GM21528 (cell line): Measurements from ENCODE around the gene CDC73.
"Not testable (repeated sequence)": the region's sequence is repeated elsewhere in the genome, so short reads cannot be mapped to it uniquely, and the experiment has no call there.

Experiments
- ATAC-seq: cut with Tn5 transposase; IDR thresholded peaks from one replicate; pipeline ENCODE4 v1.9.1; 2021; ENCODE audit warnings: mild to moderate bottlenecking, moderate library complexity; ENCODE audit not compliant: unreplicated experiment, low FRiP score

CDC73 gene

GRCh38 chr1:193219391-193219790 is 97.6 kb downstream of the CDC73 start:
- ATAC-seq = no peak

DNA sequence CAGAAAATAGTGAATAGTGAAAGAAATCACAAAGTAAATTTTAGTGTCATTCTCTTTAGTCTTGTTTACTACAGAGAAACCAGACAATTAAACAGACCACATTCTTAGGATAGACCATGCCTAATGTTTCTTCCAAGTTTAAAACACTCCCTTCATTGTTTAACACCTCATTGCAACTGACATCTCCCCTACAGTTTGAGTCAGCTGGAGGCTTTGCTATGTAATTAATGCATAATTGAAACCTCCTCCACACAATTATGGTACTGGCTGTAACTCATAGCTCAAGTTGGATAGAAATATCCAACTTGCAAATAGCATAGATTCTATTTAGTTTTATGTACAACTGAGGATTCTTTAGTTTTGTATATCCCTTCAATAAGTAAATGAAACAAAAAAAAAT is 99.8 kb downstream of the CDC73 start:
- no peak for ATAC-seq

DNA sequence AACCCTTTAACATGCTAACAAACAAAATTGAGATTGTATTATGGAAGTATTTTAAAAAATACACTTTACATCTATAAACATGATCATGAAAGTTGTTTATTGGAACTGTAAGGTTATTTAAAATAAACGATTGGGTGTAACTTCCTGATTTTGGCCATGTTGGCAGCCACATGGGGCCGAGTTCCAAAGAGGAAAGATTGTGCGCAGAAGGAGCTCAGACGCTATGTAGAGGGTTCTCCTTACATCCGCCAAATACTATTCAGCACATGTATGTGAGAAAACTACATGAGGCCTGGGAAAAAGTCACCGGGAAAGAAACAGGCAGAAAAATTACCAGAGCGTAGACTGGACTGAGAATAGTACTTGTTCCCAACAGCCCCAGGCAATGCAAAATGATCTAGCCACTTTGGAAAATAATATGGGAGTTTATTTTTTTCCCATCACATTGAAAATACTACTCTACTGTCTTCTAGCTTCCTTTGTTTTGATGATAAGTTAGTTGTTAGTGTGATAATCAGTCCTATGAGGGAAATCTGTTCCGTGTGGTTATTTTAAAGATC is 100.3 kb downstream of the CDC73 start:
- ATAC-seq = no peak

GRCh38 chr1:193229136-193229535 is 107.3 kb downstream of the CDC73 start:
- no peak for ATAC-seq

DNA sequence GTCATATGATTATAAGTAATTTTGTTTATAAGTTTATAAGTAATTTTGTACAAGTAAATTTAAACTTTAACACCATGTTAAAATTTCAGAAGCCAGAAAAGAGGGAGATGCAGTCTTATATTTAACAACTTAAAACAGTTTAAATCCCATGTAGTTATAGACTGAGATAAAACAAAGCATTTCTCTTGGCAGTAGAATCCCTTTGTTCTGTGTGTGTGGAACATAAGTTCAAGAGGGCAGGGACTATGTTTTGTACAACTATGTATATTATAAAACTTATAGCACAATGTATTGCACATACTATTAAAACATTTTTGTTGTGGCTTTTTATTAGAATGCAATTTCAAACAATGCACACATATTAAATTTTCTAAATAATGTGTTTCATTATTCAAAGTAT is 109.3 kb downstream of the CDC73 start:
- not testable (repeated sequence) for ATAC-seq

GRCh38 chr1:193234530-193234929 is 112.7 kb downstream of the CDC73 start:
- no peak for ATAC-seq

DNA sequence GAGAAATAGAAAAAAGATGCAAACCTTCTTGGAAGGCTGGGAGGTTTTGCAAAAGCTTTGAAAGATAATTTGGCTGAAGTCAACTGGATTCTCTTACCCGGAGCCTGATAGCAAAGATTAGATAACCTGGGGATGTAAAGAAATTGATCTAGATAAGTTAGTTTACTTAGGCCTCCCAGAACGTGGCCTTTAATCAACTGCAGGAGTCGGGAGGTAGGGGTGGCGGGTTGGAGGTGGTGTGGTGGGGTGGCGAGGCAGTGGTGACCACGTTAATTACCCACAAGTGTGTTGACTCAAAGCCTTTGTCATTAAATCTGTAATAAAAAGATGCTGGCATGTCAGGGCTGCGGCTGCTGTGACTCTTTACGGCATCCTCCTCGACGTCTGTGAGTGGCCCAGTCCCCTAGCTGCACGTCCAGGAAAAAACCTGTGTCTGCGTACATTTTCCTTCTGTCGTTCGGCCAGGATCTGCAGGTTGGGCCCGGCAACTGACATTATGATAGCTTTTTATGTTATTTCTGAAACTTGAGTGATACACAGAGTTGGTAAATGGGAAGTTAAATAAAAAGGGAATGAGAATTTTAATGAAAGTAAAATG is 115.6 kb downstream of the CDC73 start:
- no peak for ATAC-seq

DNA sequence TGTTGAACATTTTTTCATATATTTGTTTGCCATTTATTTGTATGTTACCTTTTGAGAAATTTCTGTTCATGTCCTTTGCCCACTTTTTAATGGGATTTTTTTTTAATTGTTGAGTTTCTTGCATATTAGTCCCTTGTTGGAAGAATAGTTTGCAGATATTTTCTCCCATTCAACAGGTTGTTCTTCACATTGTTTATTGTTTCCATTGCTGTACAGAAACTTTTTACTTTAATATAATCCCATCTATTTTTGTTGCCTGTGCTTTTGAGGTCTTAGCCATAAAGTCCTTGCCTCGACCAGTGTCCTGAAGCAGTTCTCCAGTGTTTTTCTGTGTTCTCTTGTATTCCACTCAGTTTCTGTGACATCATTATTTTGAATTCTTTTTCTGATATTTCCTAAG is 118.8 kb downstream of the CDC73 start:
- ATAC-seq = no peak

DNA sequence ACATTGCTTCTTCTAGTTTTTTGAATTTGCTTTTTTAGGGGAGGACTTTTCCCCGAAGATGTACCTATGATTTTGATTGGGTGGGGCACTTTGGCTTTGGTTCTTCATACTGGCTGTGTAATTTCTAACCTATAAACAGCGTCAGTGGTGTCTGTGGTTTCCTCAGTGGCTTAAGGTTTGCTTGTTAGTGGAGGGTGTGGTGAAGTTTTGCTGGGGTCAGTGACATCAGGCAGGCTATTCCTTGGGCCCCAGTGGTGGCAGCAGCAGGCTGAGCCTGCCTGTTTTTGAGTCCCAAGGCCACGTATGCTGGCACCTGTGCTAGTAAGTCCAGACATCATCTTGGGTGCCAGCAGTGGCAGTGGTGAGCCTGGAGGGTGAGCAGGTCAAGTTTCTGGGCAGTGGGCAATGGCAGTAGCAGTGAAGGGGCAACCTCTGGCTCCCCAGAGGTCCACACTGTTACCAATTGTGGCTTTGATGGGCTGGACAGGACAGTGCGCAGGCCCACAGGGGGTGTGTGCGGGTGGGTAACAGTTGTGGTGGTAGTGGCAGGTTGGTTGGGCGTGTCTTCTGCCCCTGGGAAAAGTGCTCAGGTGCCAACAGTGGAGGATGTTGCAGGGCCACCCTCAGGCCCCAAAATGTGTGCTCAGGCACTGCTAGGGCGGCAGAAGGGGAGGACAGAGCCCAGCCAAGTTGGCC is 119.4 kb downstream of the CDC73 start:
- ATAC-seq = no peak

DNA sequence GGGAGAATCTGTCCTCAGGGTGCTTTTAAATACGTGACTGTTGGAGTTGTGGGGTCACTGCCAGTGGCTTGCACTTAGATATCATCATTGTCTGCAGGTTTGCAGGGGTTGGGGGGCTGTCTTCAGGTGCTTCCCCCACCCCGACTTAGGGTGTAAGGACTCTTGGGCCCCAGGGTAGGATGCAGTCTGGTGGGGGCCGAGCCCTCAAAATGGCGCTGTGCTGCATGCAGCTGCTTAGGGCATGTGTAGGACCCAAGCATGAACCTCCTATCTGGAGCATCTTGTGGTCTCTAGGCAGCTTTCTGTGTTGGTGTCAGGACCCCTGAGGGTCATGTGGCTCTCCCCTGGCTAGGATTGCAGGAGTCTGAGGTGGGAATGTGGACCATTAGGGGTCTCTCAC is 120.2 kb downstream of the CDC73 start:
- ATAC-seq = no peak

DNA sequence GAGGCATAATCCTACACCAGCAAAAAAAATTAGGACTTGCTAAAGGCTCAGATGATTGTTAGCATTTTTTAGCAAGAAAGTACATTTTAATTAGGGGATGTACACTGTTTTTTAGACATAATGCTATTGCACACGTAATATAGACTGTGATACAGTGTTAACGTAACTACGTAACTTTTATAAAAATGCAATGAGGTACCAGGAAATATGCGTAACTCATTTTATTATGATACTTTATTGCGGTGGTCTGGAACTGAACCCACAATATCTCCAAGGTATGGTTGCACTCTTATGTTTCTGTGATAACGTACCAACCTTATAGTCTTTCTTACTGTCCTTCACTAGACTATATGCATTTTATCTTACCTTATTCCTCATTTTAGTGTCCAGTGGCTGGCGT is 127.4 kb downstream of the CDC73 start:
- ATAC-seq = no peak

DNA sequence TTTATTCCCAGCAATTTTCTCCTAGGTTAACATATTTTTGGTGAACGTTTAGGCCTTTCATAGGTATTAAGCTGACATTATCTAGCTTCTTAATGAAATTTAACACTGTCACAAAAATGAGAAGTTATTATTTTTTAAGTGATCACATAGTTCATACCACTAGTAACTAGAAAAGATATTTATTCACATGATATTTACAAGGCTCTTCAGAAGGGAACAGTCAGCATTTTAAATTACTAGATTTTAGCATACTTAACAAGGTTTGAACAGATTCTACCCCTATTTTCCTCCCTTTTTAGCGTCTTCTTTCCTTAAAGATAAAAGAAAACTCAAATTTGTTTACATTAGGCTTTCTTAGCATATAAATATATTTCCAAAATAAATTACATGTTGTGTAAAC is 130.1 kb downstream of the CDC73 start:
- no peak for ATAC-seq

GRCh38 chr1:193256019-193256418 is 134.2 kb downstream of the CDC73 start:
- ATAC-seq = no peak

DNA sequence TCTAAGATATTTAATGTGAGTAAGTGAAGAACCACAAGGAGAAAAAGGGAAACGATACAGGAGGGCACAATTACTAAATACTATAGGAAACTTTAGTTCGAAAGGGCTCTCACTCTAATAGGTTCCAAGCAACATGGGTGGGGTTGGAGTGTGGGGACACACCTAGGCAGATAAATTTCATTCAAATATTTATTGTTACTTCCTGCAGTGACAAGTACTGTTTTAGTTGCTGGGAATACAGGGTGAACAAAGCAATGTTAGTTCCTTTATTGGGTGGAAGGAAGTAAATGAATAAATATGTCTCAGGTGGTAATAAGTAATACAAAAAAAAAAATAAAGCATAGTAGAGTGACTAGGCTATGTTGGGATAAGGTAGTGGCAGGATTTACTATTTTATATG is 137.8 kb downstream of the CDC73 start:
- ATAC-seq = no peak

DNA sequence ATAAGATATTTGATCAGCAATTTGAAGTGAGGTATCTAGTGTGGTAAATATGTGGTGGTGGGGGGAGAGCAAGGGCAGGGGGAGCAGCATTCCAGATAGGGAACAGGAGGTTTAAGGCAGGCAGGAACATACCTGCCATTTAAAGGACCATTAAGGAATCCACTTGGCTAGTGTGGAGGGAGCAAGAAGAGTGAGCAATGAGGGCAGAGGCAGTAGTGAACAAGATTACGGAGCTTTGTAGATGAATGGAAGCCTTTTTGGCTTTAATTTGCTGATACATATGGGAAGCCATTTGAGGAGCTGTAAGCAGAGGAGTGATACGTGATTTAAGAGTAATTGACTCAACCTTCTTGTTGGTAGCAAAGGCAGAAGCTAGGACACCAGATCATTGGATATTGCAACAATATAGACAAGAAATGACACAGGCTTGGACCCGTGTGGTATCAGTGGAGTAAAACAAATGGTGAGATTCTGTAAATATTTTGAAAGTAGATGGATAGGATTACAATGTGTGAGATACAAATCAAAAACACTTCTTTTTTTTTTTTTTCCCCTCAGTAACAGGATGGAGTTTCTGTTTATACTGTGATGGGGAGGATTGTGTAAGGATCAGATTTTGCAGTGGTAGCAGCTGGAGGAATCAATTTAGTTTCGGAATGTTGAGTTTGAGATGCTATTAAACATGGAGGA is 138.4 kb downstream of the CDC73 start:
- no peak for ATAC-seq

- no peak for ATAC-seq
These were observed 139.1 kb downstream of the CDC73 start for GRCh38 chr1:193260896-193261295.

DNA sequence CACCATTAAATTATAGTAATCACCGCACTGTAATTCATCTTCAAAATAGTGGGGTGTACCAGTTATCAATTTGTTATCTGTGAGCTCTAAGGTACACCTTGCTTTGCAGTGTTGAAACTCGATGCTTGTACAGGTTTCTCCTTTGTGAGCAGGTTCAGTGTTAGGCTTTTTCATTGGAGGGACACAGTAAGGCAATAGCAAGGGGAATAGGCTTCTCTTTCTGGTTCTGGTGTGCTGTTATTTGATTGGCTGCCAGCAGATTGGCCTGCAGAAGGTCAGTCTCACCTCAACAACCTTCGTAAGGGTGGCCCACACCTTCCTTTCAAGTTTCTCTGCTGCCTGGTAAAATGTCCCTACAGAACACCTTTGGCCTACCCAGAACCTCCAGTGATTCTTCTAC is 140.8 kb downstream of the CDC73 start:
- ATAC-seq = no peak

GRCh38 chr1:193264313-193265065 is 142.7 kb downstream of the CDC73 start:
- ATAC-seq = no peak

DNA sequence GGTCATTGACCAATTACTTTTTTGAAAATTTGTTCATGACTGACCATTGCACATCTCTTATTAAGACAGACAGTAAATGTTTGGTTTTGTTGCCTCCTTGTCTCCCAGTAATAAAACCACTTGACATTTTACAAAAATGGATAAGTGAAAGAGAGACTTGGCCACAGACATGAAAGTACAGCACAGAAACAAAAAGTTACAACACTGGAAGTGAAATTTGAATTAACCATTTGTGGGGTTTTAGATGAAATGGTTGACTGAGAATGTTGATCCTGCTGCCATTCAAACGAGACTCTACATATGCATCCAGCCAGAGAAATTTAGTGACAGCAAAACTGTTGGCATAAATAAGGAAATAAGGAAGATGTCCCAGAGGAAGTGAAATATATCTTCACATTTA is 143.9 kb downstream of the CDC73 start:
- ATAC-seq = no peak

DNA sequence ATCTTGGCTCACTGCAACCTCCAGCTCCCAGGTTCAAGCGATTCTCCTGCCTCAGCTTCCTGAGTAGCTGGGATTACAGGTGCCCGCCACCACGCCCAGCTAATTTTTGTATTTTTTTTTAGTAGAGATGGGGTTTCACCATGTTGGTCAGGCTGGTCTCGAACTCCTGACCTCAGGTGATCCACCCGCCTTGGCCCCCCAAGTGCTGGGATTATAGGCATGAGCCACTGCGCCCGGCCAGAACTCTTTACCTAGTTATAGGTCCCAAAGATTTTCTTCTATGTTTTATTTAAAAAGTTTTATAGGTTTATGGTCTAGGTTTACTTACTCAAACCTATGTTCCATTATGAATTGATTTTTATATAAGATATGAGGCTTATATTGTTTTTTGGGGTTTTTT is 145.0 kb downstream of the CDC73 start:
- not testable (repeated sequence) for ATAC-seq

DNA sequence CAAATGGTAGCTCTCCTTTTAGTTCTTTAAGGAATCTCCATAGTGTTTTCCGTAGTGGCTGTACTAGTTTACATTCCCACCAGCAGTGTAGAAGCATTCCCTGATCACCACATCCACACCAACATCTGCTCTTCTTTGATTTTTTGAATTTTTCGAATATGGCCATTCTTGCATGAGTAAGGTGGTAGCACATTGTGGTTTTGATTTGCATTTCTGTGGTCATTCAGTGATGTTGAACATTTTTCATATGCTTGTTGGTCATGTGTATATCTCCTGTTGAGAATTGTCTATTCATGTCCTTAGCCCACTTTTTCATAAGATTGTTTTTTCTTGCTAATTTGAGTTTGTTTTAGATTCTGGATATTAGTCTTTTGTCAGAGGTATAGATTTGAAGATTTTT is 149.2 kb downstream of the CDC73 start:
- ATAC-seq = peak; percentile 97
